Heart left ventricle (tissue), 11 donors: ENCODE data around the gene ATP6V0C. TPM values are rescaled to one million over a fixed set of nuclear protein-coding genes. Genes with fewer than 3 reads are reported as not detected.

Source experiments
- microRNA counts, 2 donors: library from miRNA; unstranded; fragments of <30 nt; microRNA quantifications; one replicate each; lab custom pipeline; 2016
- microRNA-seq, 4 donors: library from miRNA; unstranded; fragments of <30 nt; microRNA quantifications; one replicate each; pipeline versions ENCODE4 to v1.2.0, GENCODE V29; 2017 to 2020
- polyA plus RNA-seq, 2 donors: library from polyadenylated mRNA; stranded (reverse); fragments of 200-250 nt; gene quantifications; one replicate each; pipeline ENCODE4 v1.2.3, GENCODE V29; 2013
- total RNA-seq, 9 donors: library from RNA; depleted of rRNA in 2 of 9; stranded (reverse); fragments of >200 nt in 2 of 9; fragmentation: NEBNext Ultra II Directional in 3 of 9; extraction: Animal tissue kit (Norgen Biotek cat#: 25700) in 3 of 9; gene quantifications; one replicate each; pipeline versions ENCODE4 v1.1.0 to v1.2.4, GENCODE V29; 2016 to 2023
- donor health status: ischemic (EF 13 %, LVEDD 7.1; RV severe dilation, severe dysfunction).
- donor health status: healthy with polysubstance abuse.
- donor health status: DM: no; HTN: yes; CAD: no.
- donor health status: DM: no; HTN: no; CAD: no.
- donor health status: ischemic (EF 25% LVEDD 5.7; RV mildly dilated, moderate dysfunction).
- donor health status: healthy.
- donor health status: DM: yes; HTN: yes; CAD: no.
- donor health status: PGD.
- donor health status: nonischemic (EF 23%, LVEDD 6.1; RV moderate dilation, normal function).

Gene ATP6V0C
- total and polyA plus RNA-seq, 11 donors, result 61.6 to 232 (median 132) TPM

MicroRNA genes within 50 kb of the gene (microRNA counts, 767-probe panel; counts per million panel counts)
- microRNA hsa-miR-3178 (lab: Ali Mortazavi, UCI), result 0 to 71.6 counts per million in 2 donors

Small RNA genes lying within 50 kb of the gene (microRNA-seq; reads per million reads assigned to microRNA genes)
- 0 to 0.41 (median 0) reads per million in 4 donors for gene MIR3178
- 0 reads per million in 4 donors for gene MIR6768

Other genes with a start within 250 kb of the ATP6V0C start
- 100 to 1,000 TPM; 100 to 154 (median 120) TPM for gene RNPS1, start 245.8 kb upstream of the ATP6V0C start, total RNA-seq
- 100 to 1,000 TPM in 1 of 2 donors, 10 to 100 TPM in 1; 73.9 to 193 TPM for gene RNPS1, start 245.8 kb upstream of the ATP6V0C start, polyA plus RNA-seq
- 10 to 100 TPM in 5 of 9 donors, 1 to 10 TPM in 4; 8.0 to 16.5 (median 10.0) TPM for gene ABCA3, start 173.2 kb upstream of the ATP6V0C start, total RNA-seq
- gene ABCA3, start 173.2 kb upstream of the ATP6V0C start, polyA plus RNA-seq, result 1 to 10 TPM; 6.7 to 8.8 TPM
- 1 to 10 TPM in 7 of 9 donors, under 1 TPM in 2; 0.67 to 6.0 (median 1.6) TPM for gene CCNF, start 84.5 kb upstream of the ATP6V0C start, total RNA-seq
- 1 to 10 TPM in 1 of 2 donors, under 1 TPM in 1; 0.38 to 1.6 TPM for gene CCNF, start 84.5 kb upstream of the ATP6V0C start, polyA plus RNA-seq
- 1 to 10 TPM in 5 of 9 donors, under 1 TPM in 3, not detected in 1; 0.60 to 4.9 (median 1.2) TPM for gene TEDC2, start 53.8 kb upstream of the ATP6V0C start, total RNA-seq
- 1 to 10 TPM in 1 of 2 donors, under 1 TPM in 1; 0.46 to 3.1 TPM for gene TEDC2, start 53.8 kb upstream of the ATP6V0C start, polyA plus RNA-seq
- gene NTN3, start 42.7 kb upstream of the ATP6V0C start, total RNA-seq, result under 1 TPM in 6 of 9 donors, not detected in 3; 0.09 to 0.50 (median 0.20) TPM
- not detected for gene NTN3, start 42.7 kb upstream of the ATP6V0C start, polyA plus RNA-seq
- gene TBC1D24, start 38.8 kb upstream of the ATP6V0C start, total RNA-seq, result 10 to 100 TPM in 8 of 9 donors, 1 to 10 TPM in 1; 8.9 to 19.2 (median 11.9) TPM
- gene TBC1D24, start 38.8 kb upstream of the ATP6V0C start, polyA plus RNA-seq, result 1 to 10 TPM; 4.0 to 6.7 TPM
- 10 to 100 TPM in 5 of 9 donors, 1 to 10 TPM in 4; 8.9 to 34.0 (median 11.8) TPM for gene AMDHD2, start 6.4 kb downstream of the ATP6V0C start, total RNA-seq
- gene AMDHD2, start 6.4 kb downstream of the ATP6V0C start, polyA plus RNA-seq, result 10 to 100 TPM in 1 of 2 donors, 1 to 10 TPM in 1; 9.4 to 13.2 TPM
- gene CEMP1, start 17.5 kb downstream of the ATP6V0C start, total RNA-seq, result under 1 TPM in 1 of 9 donors, not detected in 8; 0.18 TPM
- gene CEMP1, start 17.5 kb downstream of the ATP6V0C start, polyA plus RNA-seq, result under 1 TPM; 0.04 to 0.27 TPM
- gene PDPK1, start 24.1 kb downstream of the ATP6V0C start, total RNA-seq, result 10 to 100 TPM; 29.1 to 54.1 (median 40.4) TPM
- 10 to 100 TPM; 12.3 to 32.3 TPM for gene PDPK1, start 24.1 kb downstream of the ATP6V0C start, polyA plus RNA-seq
- gene KCTD5, start 168.6 kb downstream of the ATP6V0C start, total RNA-seq, result 10 to 100 TPM in 6 of 9 donors, 1 to 10 TPM in 3; 9.1 to 24.3 (median 11.1) TPM
- gene KCTD5, start 168.6 kb downstream of the ATP6V0C start, polyA plus RNA-seq, result 10 to 100 TPM in 1 of 2 donors, 1 to 10 TPM in 1; 6.2 to 15.7 TPM
- gene PRSS27, start 206.3 kb downstream of the ATP6V0C start, total RNA-seq, result 1 to 10 TPM in 1 of 9 donors, under 1 TPM in 5, not detected in 3; 0.19 to 1.3 (median 0.53) TPM
- gene PRSS27, start 206.3 kb downstream of the ATP6V0C start, polyA plus RNA-seq, result under 1 TPM; 0.25 to 0.38 TPM
- 100 to 1,000 TPM; 112 to 315 (median 233) TPM for gene SRRM2, start 238.7 kb downstream of the ATP6V0C start, total RNA-seq
- gene SRRM2, start 238.7 kb downstream of the ATP6V0C start, polyA plus RNA-seq, result 100 to 1,000 TPM; 196 to 540 TPM